Lower leg skin (tissue), 4 donors: ENCODE measurements around the gene WFDC1. TPM values are rescaled to one million over a fixed set of nuclear protein-coding genes. Genes with fewer than 3 reads are reported as not detected.

ENCODE experiments used
- DNase-seq, 2 donors: peaks; one replicate each; pipeline ENCODE4 v3.0.0-alpha.2; 2019; ENCODE audit warnings: low spot score in 2 of 2
- H3K4me3 ChIP-seq: fragments of 200-600 bp; sonication (generic); 2 replicates; pipeline ENCODE4 v1.5.1; 2017; ENCODE audit warnings: mild to moderate bottlenecking, low read depth; ENCODE audit not compliant: poor library complexity, severe bottlenecking
- CTCF ChIP-seq, 3 donors: fragments of 450-650 bp; IDR thresholded peaks; one replicate each; pipeline ENCODE4 v1.5.1; 2016; ENCODE audit warnings: antibody characterized with exemption in 3 of 3, mild to moderate bottlenecking in 3 of 3, moderate library complexity in 2 of 3
- POLR2A ChIP-seq, 2 donors: fragments of 450-650 bp; IDR thresholded peaks; one replicate each; pipeline ENCODE4 v1.6.1; 2016 to 2017; ENCODE audit warnings: antibody characterized with exemption in 2 of 2, mild to moderate bottlenecking in 1 of 2, moderate library complexity in 1 of 2
- WGBS, 2 donors: methylation state at CpG; one replicate each; pipeline ENCODE4 v1.1.5; 2018; 5-methylcytosine and 5-hydroxymethylcytosine counted together
- intact Hi-C: fragments of 100-400 bp; cut with DNase I; formaldehyde crosslinking; loops from one replicate; pipeline ENCODE4 v1.15.0; 2023; ENCODE audit warnings: low total_unique reads
- total RNA-seq, 4 donors: library from RNA; depleted of rRNA; stranded (reverse); fragments of >200 nt; gene quantifications; one replicate each; pipeline ENCODE4 v1.1.0, GENCODE V29; 2016

WFDC1 gene
- total RNA-seq, 4 donors from 2014 or later: 0.91 to 2.2 (median 1.3) TPM; not detected in 1

- no peak overlapping the region for H3K4me3 ChIP-seq
- WGBS, 2 donors: 78% methylated on average over 23 of the region's 23 CpGs
- TF ChIP-seq CTCF (IDR thresholded peaks at IDR 0.05): no peak
- TF ChIP-seq POLR2A (IDR thresholded peaks at IDR 0.05): no peak
- DNase-seq: no peak
- intact Hi-C loops: no loop called here
These were observed 33.7 kb upstream of the WFDC1 start for GRCh38 chr16:84260766-84261554.

GRCh38 chr16:84262031-84262430, 32.6 kb upstream of the WFDC1 start:
- WGBS, 2 donors: 88 to 90% methylated on average over 4 of the region's 4 CpGs
- DNase-seq: no peak
- intact Hi-C loops: no loop called here
- H3K4me3 ChIP-seq: no peak overlapping the region
- TF ChIP-seq CTCF (IDR thresholded peaks at IDR 0.05): no peak
- no peak for TF ChIP-seq POLR2A (IDR thresholded peaks at IDR 0.05)

GRCh38 chr16:84262939-84263338, 31.7 kb upstream of the WFDC1 start:
- DNase-seq: no peak
- WGBS, 2 donors: 98 to 99% methylated on average over 3 of the region's 3 CpGs
- H3K4me3 ChIP-seq: no peak overlapping the region
- no peak for TF ChIP-seq POLR2A (IDR thresholded peaks at IDR 0.05)
- no peak for TF ChIP-seq CTCF (IDR thresholded peaks at IDR 0.05)
- intact Hi-C loops: no loop called here

- 51 to 57% methylated on average over 4 of the region's 4 CpGs for WGBS, 2 donors
- no peak for TF ChIP-seq POLR2A (IDR thresholded peaks at IDR 0.05)
- TF ChIP-seq CTCF (IDR thresholded peaks at IDR 0.05): no peak
- intact Hi-C loops: no loop called here
- DNase-seq: no peak
- H3K4me3 ChIP-seq: no peak overlapping the region
These were observed 28.2 kb upstream of the WFDC1 start for GRCh38 chr16:84266451-84266850.

GRCh38 chr16:84267380-84267779, 27.3 kb upstream of the WFDC1 start:
- TF ChIP-seq POLR2A (IDR thresholded peaks at IDR 0.05) (no peak), CTCF (IDR thresholded peaks at IDR 0.05) (no peak)
- H3K4me3 ChIP-seq: no peak overlapping the region
- DNase-seq: no peak
- WGBS, 2 donors: 67 to 76% methylated on average over 2 to 4 of the region's 4 CpGs
- intact Hi-C loops: no loop called here
